ENCODE results near the gene ZFAND6.

DNA sequence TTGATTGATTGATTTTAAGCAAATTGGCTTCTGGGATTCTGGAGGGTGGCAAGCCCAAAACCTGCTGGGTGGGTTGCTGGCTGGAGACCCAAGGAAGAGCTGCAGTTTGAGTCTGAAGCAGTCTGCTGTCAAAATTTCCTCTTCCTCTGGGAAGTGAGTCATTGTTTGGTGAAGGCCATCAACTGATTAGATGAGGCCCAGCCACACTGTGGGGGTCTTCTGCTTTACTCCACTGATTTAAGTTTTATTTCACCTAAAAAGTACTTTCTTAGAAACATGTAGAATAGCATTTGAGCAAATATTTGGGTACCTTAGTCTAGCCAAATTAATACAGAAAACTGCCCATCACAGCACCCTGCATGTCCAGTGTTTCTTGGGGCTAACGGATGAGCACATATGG, 127.1 kb downstream of the ZFAND6 start:
- TF ChIP-seq HNF4A (conservative IDR thresholded peaks at IDR 0.05): no peak
- TF ChIP-seq, protein P1, sequence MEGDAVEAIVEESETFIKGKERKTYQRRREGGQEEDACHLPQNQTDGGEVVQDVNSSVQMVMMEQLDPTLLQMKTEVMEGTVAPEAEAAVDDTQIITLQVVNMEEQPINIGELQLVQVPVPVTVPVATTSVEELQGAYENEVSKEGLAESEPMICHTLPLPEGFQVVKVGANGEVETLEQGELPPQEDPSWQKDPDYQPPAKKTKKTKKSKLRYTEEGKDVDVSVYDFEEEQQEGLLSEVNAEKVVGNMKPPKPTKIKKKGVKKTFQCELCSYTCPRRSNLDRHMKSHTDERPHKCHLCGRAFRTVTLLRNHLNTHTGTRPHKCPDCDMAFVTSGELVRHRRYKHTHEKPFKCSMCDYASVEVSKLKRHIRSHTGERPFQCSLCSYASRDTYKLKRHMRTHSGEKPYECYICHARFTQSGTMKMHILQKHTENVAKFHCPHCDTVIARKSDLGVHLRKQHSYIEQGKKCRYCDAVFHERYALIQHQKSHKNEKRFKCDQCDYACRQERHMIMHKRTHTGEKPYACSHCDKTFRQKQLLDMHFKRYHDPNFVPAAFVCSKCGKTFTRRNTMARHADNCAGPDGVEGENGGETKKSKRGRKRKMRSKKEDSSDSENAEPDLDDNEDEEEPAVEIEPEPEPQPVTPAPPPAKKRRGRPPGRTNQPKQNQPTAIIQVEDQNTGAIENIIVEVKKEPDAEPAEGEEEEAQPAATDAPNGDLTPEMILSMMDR (IDR thresholded peaks at IDR 0.05; ENCODE audit: low read depth, low read length, missing input control): no peak
- TF ChIP-seq TAF1 (conservative IDR thresholded peaks at IDR 0.05): no peak
- TF ChIP-seq RAD21 (IDR thresholded peaks at IDR 0.05): no peak
- TF ChIP-seq JUND (IDR thresholded peaks at IDR 0.05): no peak
- TF ChIP-seq, protein P2, sequence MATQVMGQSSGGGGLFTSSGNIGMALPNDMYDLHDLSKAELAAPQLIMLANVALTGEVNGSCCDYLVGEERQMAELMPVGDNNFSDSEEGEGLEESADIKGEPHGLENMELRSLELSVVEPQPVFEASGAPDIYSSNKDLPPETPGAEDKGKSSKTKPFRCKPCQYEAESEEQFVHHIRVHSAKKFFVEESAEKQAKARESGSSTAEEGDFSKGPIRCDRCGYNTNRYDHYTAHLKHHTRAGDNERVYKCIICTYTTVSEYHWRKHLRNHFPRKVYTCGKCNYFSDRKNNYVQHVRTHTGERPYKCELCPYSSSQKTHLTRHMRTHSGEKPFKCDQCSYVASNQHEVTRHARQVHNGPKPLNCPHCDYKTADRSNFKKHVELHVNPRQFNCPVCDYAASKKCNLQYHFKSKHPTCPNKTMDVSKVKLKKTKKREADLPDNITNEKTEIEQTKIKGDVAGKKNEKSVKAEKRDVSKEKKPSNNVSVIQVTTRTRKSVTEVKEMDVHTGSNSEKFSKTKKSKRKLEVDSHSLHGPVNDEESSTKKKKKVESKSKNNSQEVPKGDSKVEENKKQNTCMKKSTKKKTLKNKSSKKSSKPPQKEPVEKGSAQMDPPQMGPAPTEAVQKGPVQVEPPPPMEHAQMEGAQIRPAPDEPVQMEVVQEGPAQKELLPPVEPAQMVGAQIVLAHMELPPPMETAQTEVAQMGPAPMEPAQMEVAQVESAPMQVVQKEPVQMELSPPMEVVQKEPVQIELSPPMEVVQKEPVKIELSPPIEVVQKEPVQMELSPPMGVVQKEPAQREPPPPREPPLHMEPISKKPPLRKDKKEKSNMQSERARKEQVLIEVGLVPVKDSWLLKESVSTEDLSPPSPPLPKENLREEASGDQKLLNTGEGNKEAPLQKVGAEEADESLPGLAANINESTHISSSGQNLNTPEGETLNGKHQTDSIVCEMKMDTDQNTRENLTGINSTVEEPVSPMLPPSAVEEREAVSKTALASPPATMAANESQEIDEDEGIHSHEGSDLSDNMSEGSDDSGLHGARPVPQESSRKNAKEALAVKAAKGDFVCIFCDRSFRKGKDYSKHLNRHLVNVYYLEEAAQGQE (IDR thresholded peaks at IDR 0.05): no peak
- TF ChIP-seq, protein P3, sequence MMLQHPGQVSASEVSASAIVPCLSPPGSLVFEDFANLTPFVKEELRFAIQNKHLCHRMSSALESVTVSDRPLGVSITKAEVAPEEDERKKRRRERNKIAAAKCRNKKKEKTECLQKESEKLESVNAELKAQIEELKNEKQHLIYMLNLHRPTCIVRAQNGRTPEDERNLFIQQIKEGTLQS (IDR thresholded peaks at IDR 0.05): no peak

All from liver (tissue), 3 donors.